ENCODE results near the gene SEPHS2. TPM values are rescaled to one million over a fixed set of nuclear protein-coding genes. Genes with fewer than 3 reads are reported as not detected.
A peak's percentile ranks its signal among the peaks of the same experiment; 100 is the strongest.

Gene SEPHS2
- total RNA-seq, 1 experiment from 2014 or later, result 53.5 TPM

DNA sequence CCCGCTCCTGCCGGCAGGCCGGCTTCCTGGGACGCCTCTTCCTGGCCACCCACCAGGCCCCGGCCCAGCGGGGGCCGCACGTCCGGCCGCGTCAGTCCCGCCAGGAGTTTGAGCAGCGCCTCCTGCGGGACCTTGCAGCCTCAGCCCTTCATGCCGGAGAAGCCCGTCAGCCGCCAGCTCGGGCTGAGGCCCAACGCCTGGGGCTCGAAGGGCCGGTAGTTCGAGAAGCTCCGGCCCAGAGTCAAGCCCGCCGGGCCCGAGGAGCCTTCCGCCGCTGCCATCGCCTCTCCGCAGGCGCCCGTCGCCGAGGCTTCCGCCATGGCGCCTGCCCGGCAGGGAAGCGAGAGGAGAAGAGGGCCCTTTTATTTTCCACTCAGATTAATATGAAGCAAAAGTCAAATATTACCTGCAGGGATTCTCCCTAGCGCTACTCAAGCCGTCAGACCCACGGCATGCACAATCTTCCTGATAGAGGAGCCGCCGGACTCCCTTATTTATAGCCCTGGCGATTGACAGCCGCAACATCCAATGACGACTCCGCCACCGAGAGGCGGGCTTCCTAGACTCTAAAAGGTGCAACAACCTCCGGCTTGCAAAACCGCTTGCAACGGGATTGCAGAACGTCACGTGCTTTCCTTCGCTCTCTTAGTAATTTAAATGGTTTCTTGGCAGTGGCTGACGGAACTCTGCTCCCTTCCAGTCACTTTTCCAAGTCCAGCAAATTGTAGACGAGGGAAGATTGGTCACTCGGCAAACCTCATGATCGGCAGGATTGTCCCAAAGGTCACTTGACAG, at the start of gene SEPHS2 (continued):
- TF ChIP-seq, protein P1, sequence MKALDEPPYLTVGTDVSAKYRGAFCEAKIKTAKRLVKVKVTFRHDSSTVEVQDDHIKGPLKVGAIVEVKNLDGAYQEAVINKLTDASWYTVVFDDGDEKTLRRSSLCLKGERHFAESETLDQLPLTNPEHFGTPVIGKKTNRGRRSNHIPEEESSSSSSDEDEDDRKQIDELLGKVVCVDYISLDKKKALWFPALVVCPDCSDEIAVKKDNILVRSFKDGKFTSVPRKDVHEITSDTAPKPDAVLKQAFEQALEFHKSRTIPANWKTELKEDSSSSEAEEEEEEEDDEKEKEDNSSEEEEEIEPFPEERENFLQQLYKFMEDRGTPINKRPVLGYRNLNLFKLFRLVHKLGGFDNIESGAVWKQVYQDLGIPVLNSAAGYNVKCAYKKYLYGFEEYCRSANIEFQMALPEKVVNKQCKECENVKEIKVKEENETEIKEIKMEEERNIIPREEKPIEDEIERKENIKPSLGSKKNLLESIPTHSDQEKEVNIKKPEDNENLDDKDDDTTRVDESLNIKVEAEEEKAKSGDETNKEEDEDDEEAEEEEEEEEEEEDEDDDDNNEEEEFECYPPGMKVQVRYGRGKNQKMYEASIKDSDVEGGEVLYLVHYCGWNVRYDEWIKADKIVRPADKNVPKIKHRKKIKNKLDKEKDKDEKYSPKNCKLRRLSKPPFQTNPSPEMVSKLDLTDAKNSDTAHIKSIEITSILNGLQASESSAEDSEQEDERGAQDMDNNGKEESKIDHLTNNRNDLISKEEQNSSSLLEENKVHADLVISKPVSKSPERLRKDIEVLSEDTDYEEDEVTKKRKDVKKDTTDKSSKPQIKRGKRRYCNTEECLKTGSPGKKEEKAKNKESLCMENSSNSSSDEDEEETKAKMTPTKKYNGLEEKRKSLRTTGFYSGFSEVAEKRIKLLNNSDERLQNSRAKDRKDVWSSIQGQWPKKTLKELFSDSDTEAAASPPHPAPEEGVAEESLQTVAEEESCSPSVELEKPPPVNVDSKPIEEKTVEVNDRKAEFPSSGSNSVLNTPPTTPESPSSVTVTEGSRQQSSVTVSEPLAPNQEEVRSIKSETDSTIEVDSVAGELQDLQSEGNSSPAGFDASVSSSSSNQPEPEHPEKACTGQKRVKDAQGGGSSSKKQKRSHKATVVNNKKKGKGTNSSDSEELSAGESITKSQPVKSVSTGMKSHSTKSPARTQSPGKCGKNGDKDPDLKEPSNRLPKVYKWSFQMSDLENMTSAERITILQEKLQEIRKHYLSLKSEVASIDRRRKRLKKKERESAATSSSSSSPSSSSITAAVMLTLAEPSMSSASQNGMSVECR (CRISPR knock-in tag; IDR thresholded peaks at IDR 0.05; ENCODE audit: borderline replicate concordance), result peak; percentile 42; the same call in 1 of the 2 replicates
- TF ChIP-seq PRRX2 (CRISPR knock-in tag; IDR thresholded peaks at IDR 0.05) (no peak), SMAD4 (CRISPR knock-in tag; IDR thresholded peaks at IDR 0.05) (0 out of 2 replicates have a peak, but pooled peaks have one; percentile 66)
- TF ChIP-seq, protein P2, sequence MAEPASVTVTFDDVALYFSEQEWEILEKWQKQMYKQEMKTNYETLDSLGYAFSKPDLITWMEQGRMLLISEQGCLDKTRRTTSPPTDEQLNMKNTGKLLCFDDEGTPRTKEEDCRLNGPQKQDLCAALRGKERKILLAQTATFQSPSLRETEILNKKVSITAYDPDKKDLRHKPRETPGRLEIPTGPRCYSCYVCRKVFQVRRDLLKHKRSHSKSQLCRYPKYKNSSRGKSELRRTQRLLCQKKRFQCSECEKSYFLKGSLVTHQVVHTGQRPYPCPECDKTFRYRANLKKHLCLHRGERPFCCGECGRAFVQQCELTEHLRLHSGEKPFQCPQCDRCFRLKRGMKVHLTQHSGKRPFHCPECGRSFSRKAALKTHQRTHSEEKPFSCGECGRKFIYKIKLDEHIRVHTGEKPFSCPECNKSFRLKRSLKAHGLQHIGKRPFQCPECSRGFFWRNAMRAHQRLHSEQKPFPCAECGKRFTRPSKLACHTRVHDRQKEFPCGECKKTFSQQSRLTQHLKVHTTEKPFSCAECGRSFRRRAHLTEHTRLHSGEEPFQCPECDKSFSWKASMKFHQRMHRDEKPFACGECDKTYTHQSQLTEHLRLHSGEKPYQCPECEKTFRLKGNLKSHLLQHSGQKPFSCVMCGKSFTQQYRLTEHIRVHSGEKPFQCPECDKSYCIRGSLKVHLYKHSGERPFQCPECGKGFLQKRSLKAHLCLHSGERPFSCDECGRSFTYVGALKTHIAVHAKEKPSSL (CRISPR knock-in tag; conservative IDR thresholded peaks at IDR 0.05), result no peak

- Mint-ChIP-seq H3K4me1 (peaks cover 4% of the 10 kb centered on the region; the same call in 1 of the 2 replicates), H3K9me3 (no peaks in the 10 kb centered on the region), H3K27ac (no peak overlapping the region), H3K36me3 (no peaks in the 10 kb centered on the region), H3K27me3 (ENCODE audit: low read depth) (peaks cover 9% of the 10 kb centered on the region; the same call in 1 of the 2 replicates), H3K4me3 (no peak overlapping the region)
- ATAC-seq (no peak), DNase-seq (ENCODE audit: low spot score) (no peak)
- ChIA-PET CTCF (interaction anchor here (0.6 to 2.4 kb wide), 3 partner anchors 33 to 77 kb away, joined by 3 to 10 read pairs (median 3); partner anchors contain the start of gene DCTPP1), POLR2A (no interaction called here)
- TF ChIP-seq ZNF219 (CRISPR knock-in tag; IDR thresholded peaks at IDR 0.05; ENCODE audit: borderline replicate concordance), result no peak
- TF ChIP-seq TCF7 (CRISPR knock-in tag; IDR thresholded peaks at IDR 0.05; ENCODE audit: low read depth), result no peak
- TF ChIP-seq, protein P3, sequence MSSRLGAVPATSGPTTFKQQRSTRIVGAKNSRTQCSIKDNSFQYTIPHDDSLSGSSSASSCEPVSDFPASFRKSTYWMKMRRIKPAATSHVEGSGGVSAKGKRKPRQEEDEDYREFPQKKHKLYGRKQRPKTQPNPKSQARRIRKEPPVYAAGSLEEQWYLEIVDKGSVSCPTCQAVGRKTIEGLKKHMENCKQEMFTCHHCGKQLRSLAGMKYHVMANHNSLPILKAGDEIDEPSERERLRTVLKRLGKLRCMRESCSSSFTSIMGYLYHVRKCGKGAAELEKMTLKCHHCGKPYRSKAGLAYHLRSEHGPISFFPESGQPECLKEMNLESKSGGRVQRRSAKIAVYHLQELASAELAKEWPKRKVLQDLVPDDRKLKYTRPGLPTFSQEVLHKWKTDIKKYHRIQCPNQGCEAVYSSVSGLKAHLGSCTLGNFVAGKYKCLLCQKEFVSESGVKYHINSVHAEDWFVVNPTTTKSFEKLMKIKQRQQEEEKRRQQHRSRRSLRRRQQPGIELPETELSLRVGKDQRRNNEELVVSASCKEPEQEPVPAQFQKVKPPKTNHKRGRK (CRISPR knock-in tag; IDR thresholded peaks at IDR 0.05; ENCODE audit: borderline replicate concordance), result no peak
- TF ChIP-seq, protein P4, sequence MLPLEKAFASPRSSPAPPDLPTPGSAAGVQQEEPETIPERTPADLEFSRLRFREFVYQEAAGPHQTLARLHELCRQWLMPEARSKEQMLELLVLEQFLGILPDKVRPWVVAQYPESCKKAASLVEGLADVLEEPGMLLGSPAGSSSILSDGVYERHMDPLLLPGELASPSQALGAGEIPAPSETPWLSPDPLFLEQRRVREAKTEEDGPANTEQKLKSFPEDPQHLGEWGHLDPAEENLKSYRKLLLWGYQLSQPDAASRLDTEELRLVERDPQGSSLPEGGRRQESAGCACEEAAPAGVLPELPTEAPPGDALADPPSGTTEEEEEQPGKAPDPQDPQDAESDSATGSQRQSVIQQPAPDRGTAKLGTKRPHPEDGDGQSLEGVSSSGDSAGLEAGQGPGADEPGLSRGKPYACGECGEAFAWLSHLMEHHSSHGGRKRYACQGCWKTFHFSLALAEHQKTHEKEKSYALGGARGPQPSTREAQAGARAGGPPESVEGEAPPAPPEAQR (CRISPR knock-in tag; IDR thresholded peaks at IDR 0.05), result no peak
- TF ChIP-seq, protein P5, sequence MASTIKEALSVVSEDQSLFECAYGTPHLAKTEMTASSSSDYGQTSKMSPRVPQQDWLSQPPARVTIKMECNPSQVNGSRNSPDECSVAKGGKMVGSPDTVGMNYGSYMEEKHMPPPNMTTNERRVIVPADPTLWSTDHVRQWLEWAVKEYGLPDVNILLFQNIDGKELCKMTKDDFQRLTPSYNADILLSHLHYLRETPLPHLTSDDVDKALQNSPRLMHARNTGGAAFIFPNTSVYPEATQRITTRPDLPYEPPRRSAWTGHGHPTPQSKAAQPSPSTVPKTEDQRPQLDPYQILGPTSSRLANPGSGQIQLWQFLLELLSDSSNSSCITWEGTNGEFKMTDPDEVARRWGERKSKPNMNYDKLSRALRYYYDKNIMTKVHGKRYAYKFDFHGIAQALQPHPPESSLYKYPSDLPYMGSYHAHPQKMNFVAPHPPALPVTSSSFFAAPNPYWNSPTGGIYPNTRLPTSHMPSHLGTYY (CRISPR knock-in tag; IDR thresholded peaks at IDR 0.05), result no peak
- no peak for TF ChIP-seq SP1 (CRISPR knock-in tag; conservative IDR thresholded peaks at IDR 0.05)
- TF ChIP-seq ZBTB21 (CRISPR knock-in tag; IDR thresholded peaks at IDR 0.05; ENCODE audit: borderline replicate concordance), result no peak
- no peak for TF ChIP-seq ZNF281 (CRISPR knock-in tag; IDR thresholded peaks at IDR 0.05)
- TF ChIP-seq, protein P1 (CRISPR knock-in tag; IDR thresholded peaks at IDR 0.05; ENCODE audit: borderline replicate concordance), result no peak
- no peak for TF ChIP-seq MYBL2 (CRISPR knock-in tag; IDR thresholded peaks at IDR 0.05)
- no peak for TF ChIP-seq NFYB (CRISPR knock-in tag; conservative IDR thresholded peaks at IDR 0.05; ENCODE audit: low read depth)
- no peak for TF ChIP-seq SMAD3 (CRISPR knock-in tag; IDR thresholded peaks at IDR 0.05; ENCODE audit: borderline replicate concordance)
Measured at GRCh38 chr16:30494709-30495108, 49.0 kb upstream of the SEPHS2 start.
